PFSK-1 (cell line): ENCODE data around the gene DOCK10.

Experiments used
- FOXP2 ChIP-seq: optimal IDR thresholded peaks from 2 replicates; pipeline ENCODE3; 2011; ENCODE audit warnings: borderline replicate concordance, control low read depth, inconsistent platforms; ENCODE audit not compliant: insufficient read depth; ENCODE audit errors: extremely low read length, extremely low read depth
- POLR2AphosphoS5 ChIP-seq: IDR thresholded peaks from 2 replicates; pipeline ENCODE4 v1.6.1; 2012; ENCODE audit warnings: low read depth, mild to moderate bottlenecking, control low read depth, low read length, moderate library complexity
- REST ChIP-seq, 2 experiments: IDR thresholded peaks; 2 replicates each; pipeline versions ENCODE4 v1.6.1 to v1.8.0; 2011 to 2012; ENCODE audit warnings: low read depth in 2 of 2, low read length in 2 of 2, control low read depth in 1 of 2, inconsistent platforms in 1 of 2, mild to moderate bottlenecking in 1 of 2, moderate library complexity in 1 of 2; ENCODE audit not compliant: insufficient read depth in 1 of 2
- SIN3A ChIP-seq: IDR thresholded peaks from 2 replicates; pipeline ENCODE4 v1.6.1; 2012; ENCODE audit warnings: mild to moderate bottlenecking, low read length, moderate library complexity, borderline replicate concordance; ENCODE audit not compliant: insufficient read depth
- TAF1 ChIP-seq: IDR thresholded peaks from 2 replicates; pipeline ENCODE4 v1.6.1; 2012; ENCODE audit warnings: low read length, control low read depth, borderline replicate concordance; ENCODE audit not compliant: insufficient read depth

The DOCK10 gene

GRCh38 chr2:224915136-224915535 is 127.1 kb downstream of the DOCK10 start:
- TF ChIP-seq TAF1 (no peak), REST (IDR thresholded peaks at IDR 0.05; ENCODE audit: insufficient read depth in 1 of 2, low read depth in 2 of 2, low read length in 2 of 2) (no peak), FOXP2 (no peak), SIN3A (no peak), POLR2AphosphoS5 (no peak)

- no peak for TF ChIP-seq FOXP2
- TF ChIP-seq TAF1: no peak
- no peak for TF ChIP-seq POLR2AphosphoS5
- TF ChIP-seq REST (IDR thresholded peaks at IDR 0.05; ENCODE audit: insufficient read depth in 1 of 2, low read depth in 2 of 2, low read length in 2 of 2): no peak
- no peak for TF ChIP-seq SIN3A
These were observed 131.7 kb downstream of the DOCK10 start for GRCh38 chr2:224910574-224910925.

- TF ChIP-seq FOXP2 (no peak), POLR2AphosphoS5 (no peak), SIN3A (no peak), TAF1 (no peak), REST (IDR thresholded peaks at IDR 0.05; ENCODE audit: insufficient read depth in 1 of 2, low read depth in 2 of 2, low read length in 2 of 2) (no peak)
These were observed 132.2 kb downstream of the DOCK10 start for GRCh38 chr2:224909885-224910573.

- no peak for TF ChIP-seq FOXP2
- TF ChIP-seq TAF1: no peak
- no peak for TF ChIP-seq SIN3A
- no peak for TF ChIP-seq REST (IDR thresholded peaks at IDR 0.05; ENCODE audit: insufficient read depth in 1 of 2, low read depth in 2 of 2, low read length in 2 of 2)
- TF ChIP-seq POLR2AphosphoS5: no peak
These were observed 133.4 kb downstream of the DOCK10 start for GRCh38 chr2:224908818-224909217.

- no peak for TF ChIP-seq FOXP2
- TF ChIP-seq TAF1: no peak
- no peak for TF ChIP-seq REST (IDR thresholded peaks at IDR 0.05; ENCODE audit: insufficient read depth in 1 of 2, low read depth in 2 of 2, low read length in 2 of 2)
- TF ChIP-seq SIN3A: no peak
- no peak for TF ChIP-seq POLR2AphosphoS5
These were observed 137.9 kb downstream of the DOCK10 start for GRCh38 chr2:224904381-224904780.
